NCI-H187 treated with DMSO at 0.1 percent for 48 hours (cell line): ENCODE measurements around the gene TMEM30B.

ENCODE experiments used
- DNase-seq: peaks from one replicate; lab custom pipeline; 2025; lab: John Stamatoyannopoulos, UW

The TMEM30B gene

GRCh38 chr14:61298824-61299223 is 17.7 kb upstream of the TMEM30B start:
- DNase-seq = no peak

DNA sequence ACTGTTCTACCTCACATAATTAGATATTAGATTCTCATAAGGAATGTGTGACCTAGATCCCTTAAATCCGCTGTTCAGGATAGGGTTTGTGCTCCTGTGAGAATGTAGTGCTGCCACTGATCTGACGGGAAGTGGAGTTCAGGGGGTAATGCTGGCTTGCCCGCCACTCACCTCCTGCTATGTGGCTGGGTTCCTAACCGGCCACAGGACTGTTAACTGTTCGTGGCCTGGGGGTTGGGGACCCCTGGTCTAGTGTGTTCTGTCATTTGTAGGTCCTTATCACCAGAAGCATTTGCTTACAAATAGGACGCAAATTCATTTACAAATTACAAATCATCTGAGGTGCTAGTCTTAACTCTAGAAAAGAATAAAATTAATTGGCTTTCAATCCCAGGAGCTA is 16.4 kb upstream of the TMEM30B start:
- no peak for DNase-seq

- DNase-seq = no peak
Measured at GRCh38 chr14:61296719-61297502, 15.8 kb upstream of the TMEM30B start.

- DNase-seq = no peak
Measured at GRCh38 chr14:61296151-61296550, 15.0 kb upstream of the TMEM30B start.

DNA sequence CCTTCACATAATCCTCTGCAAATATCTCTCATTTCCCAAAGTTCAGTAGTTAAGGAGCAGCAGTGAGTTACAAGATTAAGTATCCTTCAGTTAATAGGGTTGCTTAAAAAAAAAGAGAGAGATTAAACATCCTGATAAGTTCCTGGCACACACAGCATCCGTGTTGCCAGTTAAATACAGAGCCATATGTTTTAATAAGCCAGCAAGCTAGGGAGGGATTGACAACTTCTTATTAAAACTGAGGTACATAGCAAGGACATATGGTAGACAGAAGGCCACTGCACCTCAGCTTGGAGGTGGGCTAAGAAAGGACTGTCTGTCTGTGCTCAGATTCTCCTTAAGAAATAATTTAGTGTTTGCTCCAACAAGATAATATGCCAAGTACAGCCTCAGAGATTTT is 9.6 kb upstream of the TMEM30B start:
- DNase-seq = no peak

GRCh38 chr14:61288720-61289119 is 7.6 kb upstream of the TMEM30B start:
- DNase-seq = no peak

GRCh38 chr14:61288228-61288627 is 7.1 kb upstream of the TMEM30B start:
- no peak for DNase-seq

GRCh38 chr14:61287196-61287595 is 6.1 kb upstream of the TMEM30B start:
- no peak for DNase-seq

DNA sequence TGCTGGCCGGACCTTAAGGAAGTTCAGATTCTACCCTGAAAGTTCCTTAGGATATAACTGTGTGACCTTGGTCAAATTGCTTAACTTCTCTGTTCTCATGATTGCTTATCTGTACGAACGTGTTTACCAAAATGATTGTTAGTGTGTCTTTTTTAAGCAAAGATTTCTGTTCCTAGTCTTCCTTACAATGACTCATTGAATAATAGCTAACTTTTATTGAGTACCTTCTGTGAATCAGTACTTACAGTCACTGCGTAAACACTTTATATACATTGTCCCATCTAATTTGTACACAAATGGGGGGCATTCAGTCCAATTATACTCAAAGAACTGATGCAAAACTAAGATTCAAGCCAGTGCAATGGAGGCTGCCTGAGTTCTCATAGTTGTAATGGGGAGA is 4.2 kb upstream of the TMEM30B start:
- no peak for DNase-seq

- no peak for DNase-seq
Measured at GRCh38 chr14:61284001-61284400, 2.9 kb upstream of the TMEM30B start.

GRCh38 chr14:61282746-61283145 is 1.6 kb upstream of the TMEM30B start:
- DNase-seq = no peak

- no peak for DNase-seq
Measured at GRCh38 chr14:61281948-61282275, 774 bp upstream of the TMEM30B start.

- no peak for DNase-seq
Measured at GRCh38 chr14:61280526-61281185, 482 bp downstream of the TMEM30B start.

DNA sequence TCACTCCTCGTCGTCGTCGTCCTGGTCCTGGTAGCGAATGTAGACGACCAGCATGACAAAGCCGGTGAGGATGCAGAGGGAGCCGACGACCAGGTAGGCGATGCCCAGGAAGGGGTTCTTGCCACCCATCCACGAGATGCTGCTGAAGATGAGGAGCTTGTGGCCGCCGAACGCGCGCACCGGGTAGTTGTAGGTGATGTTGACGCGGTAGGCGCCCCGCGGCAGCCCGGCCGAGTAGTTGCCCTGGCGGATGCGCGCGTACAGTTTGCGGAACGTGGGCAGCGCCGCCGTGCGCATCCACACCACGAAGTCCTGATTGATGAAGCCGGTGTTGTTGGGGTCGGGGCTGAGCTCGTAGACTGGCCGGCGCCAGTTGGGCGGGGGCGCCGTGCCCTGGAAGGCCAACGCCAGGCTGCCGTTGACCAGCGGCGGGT is 1.0 kb downstream of the TMEM30B start:
- DNase-seq = no peak

DNA sequence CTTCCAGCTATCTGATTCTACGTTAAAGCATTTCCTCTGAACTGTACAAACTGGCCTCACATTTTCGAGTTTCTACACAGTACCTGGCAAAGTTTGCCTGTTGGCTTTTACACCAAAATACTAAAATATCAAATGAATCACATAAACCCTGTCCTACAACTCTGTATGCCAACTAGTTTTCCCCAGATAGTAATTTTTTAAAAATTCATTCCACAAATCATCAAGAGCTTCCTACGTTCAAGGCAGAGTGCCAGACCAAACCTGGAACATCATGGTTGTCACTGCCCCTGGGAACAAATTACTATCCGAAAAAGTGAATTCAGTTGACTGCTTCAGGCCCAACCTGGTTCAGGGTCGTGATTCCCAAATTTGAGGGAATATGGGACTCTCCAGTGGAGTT is 2.1 kb downstream of the TMEM30B start:
- no peak for DNase-seq

- DNase-seq = no peak
Measured at GRCh38 chr14:61277784-61278183, 3.4 kb downstream of the TMEM30B start.

DNA sequence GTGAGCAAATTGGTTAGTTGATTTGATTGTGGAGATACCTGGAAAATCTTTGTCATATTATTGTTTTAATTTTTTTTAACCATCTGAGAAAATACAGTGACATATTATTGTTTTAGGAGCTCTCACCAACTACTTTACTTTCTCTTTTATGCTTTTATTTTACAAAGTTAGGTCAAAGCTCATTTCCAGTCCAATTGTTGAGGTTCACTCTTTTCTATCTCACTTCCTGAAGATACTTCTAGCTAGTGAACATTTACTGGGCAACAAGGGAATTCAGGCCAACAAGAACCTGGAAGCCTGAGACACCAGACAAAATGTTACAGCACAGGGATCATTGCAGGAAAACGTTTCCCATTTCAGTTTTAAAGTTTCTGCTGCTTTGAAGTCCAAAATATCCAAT is 3.9 kb downstream of the TMEM30B start:
- no peak for DNase-seq

- DNase-seq = no peak
Measured at GRCh38 chr14:61271552-61271951, 9.6 kb downstream of the TMEM30B start.

DNA sequence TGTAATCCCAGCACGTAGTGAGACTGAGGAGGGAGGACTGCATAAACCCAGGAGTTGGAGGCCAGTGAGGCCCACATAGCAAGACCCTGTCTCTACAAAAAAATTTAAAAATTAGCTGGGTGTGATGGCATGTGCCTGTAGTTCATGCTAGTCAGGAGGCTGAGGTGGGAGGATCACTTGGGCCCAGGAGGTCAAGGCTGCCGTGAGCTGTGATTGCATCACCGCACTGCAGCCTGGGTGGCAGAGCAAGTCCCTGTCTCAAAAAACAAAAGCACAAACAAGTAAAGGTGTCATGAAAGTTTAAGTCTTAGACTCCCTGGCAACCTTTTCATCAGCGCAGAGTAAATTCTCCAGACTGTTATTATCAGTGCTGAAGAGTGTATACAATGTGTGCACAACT is 10.4 kb downstream of the TMEM30B start:
- no peak for DNase-seq

DNA sequence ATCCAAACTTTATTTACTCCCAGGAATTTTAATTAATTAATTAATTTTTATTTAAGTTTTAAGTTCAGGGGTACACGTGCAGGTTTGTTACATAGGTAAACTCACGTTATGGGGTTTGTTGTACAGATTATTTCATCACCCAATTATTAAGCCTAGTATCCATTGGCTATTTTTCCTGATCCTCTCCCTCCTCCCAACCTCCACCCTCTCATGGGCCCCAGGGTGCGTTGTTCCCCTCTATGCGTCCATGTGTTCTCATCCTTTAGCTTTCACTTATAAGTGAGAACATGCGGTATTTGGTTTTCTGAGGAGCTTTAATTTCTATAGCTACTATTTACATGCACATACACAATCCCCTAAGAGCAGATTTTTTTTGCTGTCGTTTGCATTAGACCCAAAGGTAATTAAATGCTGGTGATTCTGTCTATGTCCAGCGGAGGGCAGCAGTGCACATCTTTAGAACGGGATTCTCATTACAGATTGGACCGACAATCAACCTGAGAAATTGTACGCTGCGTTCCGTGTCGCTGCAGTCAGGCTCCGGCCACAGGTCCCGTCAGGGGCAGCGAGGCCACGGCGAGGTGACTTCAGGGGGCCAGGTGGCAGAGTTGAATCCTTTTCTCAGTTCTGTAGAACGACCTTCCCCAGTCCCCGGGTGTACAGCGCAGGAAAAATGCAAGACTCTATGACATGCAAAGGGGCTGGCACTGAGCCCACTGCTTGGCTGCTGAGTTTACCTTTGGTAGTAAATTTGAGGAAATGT is 11.6 kb downstream of the TMEM30B start:
- DNase-seq = peak; percentile 87

DNA sequence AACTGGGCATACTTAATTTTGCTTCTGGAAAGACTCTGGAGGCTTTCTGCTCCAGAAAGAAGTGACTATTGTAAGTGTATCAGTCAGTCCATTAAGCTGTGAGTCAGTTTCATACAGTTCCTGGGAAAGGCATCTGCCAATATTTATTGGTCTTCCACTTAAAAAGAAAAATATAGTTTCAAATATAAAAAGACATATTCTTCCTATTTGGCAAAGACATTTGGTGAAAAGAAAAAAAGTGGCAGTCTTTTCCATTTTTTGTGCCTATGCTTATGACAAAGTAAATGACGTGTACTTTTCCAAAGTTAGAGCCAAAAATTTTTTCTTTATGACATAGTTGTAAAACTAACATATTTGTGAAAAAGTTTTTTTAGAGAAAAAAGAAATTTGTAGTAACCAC is 12.3 kb downstream of the TMEM30B start:
- no peak for DNase-seq

GRCh38 chr14:61266891-61267740 is 14.0 kb downstream of the TMEM30B start:
- no peak for DNase-seq
